ENCODE results near the gene RNU5B-1. TPM values are rescaled to one million over a fixed set of nuclear protein-coding genes. Genes with fewer than 3 reads are reported as not detected.
A peak's percentile ranks its signal among the peaks of the same experiment; 100 is the strongest.

Gene RNU5B-1
- total and polyA plus RNA-seq, 9 of the 15 experiments (the other 6 are each of a cell fraction or from before 2014, with no cell fraction given) = 14.2 TPM; not detected in 8

DNA sequence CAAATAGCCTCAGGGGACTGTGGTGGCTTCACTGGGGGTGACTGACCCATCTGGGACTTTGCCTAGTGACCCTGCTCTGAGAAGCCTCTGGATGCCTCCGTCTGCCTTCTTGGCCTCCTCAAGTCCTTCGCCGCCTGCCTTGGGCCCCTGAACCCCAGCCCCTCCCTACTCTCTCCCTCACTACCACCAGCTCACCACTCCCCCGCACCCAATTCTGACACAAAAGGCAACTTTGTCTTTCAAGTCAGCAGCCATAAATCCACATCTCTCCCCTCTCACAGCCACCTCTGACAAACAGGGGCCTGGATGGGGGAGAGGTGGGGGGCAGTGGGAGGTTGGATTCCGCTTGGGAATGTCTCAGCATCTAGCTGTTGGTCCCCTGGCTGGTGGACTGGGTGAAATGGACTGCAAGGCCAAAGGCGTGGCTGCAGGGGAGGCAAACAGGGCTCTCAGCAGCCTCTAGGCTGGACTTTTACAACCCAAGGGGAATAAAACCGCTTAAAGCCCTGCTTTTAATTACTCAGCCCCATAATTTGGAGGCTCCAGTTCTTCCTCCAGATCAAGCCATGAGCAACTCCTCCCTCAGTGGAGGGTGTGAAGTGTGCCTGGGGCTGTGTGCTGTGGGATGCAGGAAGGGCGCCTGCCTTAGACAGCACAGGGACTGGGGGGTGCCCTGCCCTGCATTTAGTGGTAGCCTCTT lies 39.9 kb downstream of the RNU5B-1 start:
- TF ChIP-seq, protein P1, sequence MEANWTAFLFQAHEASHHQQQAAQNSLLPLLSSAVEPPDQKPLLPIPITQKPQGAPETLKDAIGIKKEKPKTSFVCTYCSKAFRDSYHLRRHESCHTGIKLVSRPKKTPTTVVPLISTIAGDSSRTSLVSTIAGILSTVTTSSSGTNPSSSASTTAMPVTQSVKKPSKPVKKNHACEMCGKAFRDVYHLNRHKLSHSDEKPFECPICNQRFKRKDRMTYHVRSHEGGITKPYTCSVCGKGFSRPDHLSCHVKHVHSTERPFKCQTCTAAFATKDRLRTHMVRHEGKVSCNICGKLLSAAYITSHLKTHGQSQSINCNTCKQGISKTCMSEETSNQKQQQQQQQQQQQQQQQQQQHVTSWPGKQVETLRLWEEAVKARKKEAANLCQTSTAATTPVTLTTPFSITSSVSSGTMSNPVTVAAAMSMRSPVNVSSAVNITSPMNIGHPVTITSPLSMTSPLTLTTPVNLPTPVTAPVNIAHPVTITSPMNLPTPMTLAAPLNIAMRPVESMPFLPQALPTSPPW (CRISPR knock-in tag; IDR thresholded peaks at IDR 0.05) = peak; percentile 41; the same call in 1 of the 2 replicates
- TF ChIP-seq CBX2 (IDR thresholded peaks at IDR 0.05; ENCODE audit: insufficient read depth, low read length, poor library complexity, severe bottlenecking) = no peak
- CTCF ChIA-PET (ENCODE audit: low intra/inter-chr PET ratio) = no interaction called here
- WGBS (ENCODE audit: insufficient coverage, low coverage, missing lambda C conversion rate) = 8% methylated on average over 5 of the region's 8 CpGs
- intact Hi-C loops (cut with micrococcal nuclease) = no loop called here
- Histone ChIP-seq H3K36me3 (ENCODE audit: control insufficient read depth, insufficient read depth, low read length) (no peaks in the 10 kb centered on the region), H3K9me3 (replicated peaks; ENCODE audit: control insufficient read depth, insufficient read depth, low read depth, low read length) (no peaks in the 10 kb centered on the region), H3K4me3 (no peak overlapping the region), H3K9me1 (ENCODE audit: control insufficient read depth, insufficient read depth, low read length) (no peaks in the 10 kb centered on the region), H3K27me3 (ENCODE audit: control insufficient read depth in 2 of 2, insufficient read depth in 2 of 2, low read length in 2 of 2) (peaks cover 25 to 30% of the 10 kb centered on the region in 2 experiments; a peak in 4 of 5 replicates), H3K9ac (ENCODE audit: insufficient read depth in 1 of 2, low read depth in 2 of 2, low read length in 2 of 2) (no peak overlapping the region), H3K4me1 (replicated peaks in 1 of 2; ENCODE audit: control insufficient read depth in 2 of 2, insufficient read depth in 2 of 2, low read length in 2 of 2) (peaks cover 5 to 7% of the 10 kb centered on the region in 2 experiments; a peak in 4 of 5 replicates), H3K27ac (ENCODE audit: extremely low read depth, low read depth, low read length) (no peak overlapping the region), H3K4me2 (ENCODE audit: insufficient read depth, low read length) (no peak overlapping the region), H4K20me1 (replicated peaks; ENCODE audit: control insufficient read depth, insufficient read depth, low read length) (peaks cover 4% of the 10 kb centered on the region; the same call in 1 of the 2 replicates), H2AFZ (ENCODE audit: low read depth, low read length) (no peak overlapping the region), H3K79me2 (ENCODE audit: control insufficient read depth, insufficient read depth, low read length) (no peaks in the 10 kb centered on the region)
- DNase-seq (ENCODE audit: extremely low read depth in 1 of 4, low spot score in 3 of 4) = no peak
- FAIRE-seq = no peak
- BruUV-seq (replicated peaks) = no TSS peak
- no peak for ATAC-seq
- POLR2A ChIA-PET = interaction anchor here (0.7 kb wide), 1 partner anchor 47 kb away, joined by 4 read pairs; no protein-coding TSS in a partner anchor
- in situ Hi-C loops (cut with MboI) = no loop called here

Measured in K562 (cell line).